B cell (primary cell): ENCODE measurements around the gene MPP2.

Experiments used
- EZH2 ChIP-seq: IDR thresholded peaks from 2 replicates; pipeline ENCODE4 v1.6.1; 2012; ENCODE audit warnings: borderline replicate concordance, low read depth, mild to moderate bottlenecking, moderate library complexity, low read length; ENCODE audit not compliant: insufficient read depth, poor library complexity, severe bottlenecking
- TF ChIP-seq, protein P1 (sequence below): fragments of 200-600 bp; IDR thresholded peaks from one replicate; pipeline ENCODE4 v1.8.0; 2022; ENCODE audit warnings: antibody characterized with exemption, mild to moderate bottlenecking

- TF ChIP-seq, protein P1, sequence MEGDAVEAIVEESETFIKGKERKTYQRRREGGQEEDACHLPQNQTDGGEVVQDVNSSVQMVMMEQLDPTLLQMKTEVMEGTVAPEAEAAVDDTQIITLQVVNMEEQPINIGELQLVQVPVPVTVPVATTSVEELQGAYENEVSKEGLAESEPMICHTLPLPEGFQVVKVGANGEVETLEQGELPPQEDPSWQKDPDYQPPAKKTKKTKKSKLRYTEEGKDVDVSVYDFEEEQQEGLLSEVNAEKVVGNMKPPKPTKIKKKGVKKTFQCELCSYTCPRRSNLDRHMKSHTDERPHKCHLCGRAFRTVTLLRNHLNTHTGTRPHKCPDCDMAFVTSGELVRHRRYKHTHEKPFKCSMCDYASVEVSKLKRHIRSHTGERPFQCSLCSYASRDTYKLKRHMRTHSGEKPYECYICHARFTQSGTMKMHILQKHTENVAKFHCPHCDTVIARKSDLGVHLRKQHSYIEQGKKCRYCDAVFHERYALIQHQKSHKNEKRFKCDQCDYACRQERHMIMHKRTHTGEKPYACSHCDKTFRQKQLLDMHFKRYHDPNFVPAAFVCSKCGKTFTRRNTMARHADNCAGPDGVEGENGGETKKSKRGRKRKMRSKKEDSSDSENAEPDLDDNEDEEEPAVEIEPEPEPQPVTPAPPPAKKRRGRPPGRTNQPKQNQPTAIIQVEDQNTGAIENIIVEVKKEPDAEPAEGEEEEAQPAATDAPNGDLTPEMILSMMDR, result peak; percentile 77
- no peak for TF ChIP-seq EZH2
These were observed 26.8 kb downstream of the MPP2 start for GRCh38 chr17:43880420-43880991.
